ENCODE results near the gene CAMK2D. TPM values are rescaled to one million over a fixed set of nuclear protein-coding genes. Genes with fewer than 3 reads are reported as not detected.

Gene CAMK2D
- polyA plus RNA-seq, 2 of the 4 experiments (the other 2 are of a cell fraction), result 19.1 to 59.9 TPM

GRCh38 chr4:113587640-113588275 is 173.8 kb downstream of the CAMK2D start:
- Histone ChIP-seq H3K9me3 (no peaks in the 10 kb centered on the region), H3K4me3 (no peak overlapping the region), H3K27ac (no peak overlapping the region), H3K4me2 (no peak overlapping the region), H3K4me1 (peaks cover 17% of the 10 kb centered on the region)
- DNase-seq (ENCODE audit: low read depth in 1 of 2, low spot score in 1 of 2) (no peak), ATAC-seq (no peak), FAIRE-seq (no peak)
- TF ChIP-seq USF2 (IDR thresholded peaks at IDR 0.05), result no peak
- TF ChIP-seq FOSL2 (IDR thresholded peaks at IDR 0.05), result no peak
- TF ChIP-seq FOSL2 (CRISPR knock-in tag; IDR thresholded peaks at IDR 0.05), result no peak
- no peak for TF ChIP-seq POLR2AphosphoS2 (conservative IDR thresholded peaks at IDR 0.05; ENCODE audit: low read length)
- TF ChIP-seq HDAC2 (IDR thresholded peaks at IDR 0.05), result no peak
- TF ChIP-seq FOXS1 (CRISPR knock-in tag; IDR thresholded peaks at IDR 0.05), result no peak
- no peak for TF ChIP-seq ESRRA (IDR thresholded peaks at IDR 0.05; ENCODE audit: borderline replicate concordance, low read length)
- no peak for TF ChIP-seq ELK1 (IDR thresholded peaks at IDR 0.05; ENCODE audit: low read depth, low read length)
- no peak for TF ChIP-seq BHLHE40 (IDR thresholded peaks at IDR 0.05; ENCODE audit: low read depth, low read length)
- no peak for TF ChIP-seq CBX2 (IDR thresholded peaks at IDR 0.05; ENCODE audit: borderline replicate concordance, low read depth)
- no peak for TF ChIP-seq EHF (CRISPR knock-in tag; IDR thresholded peaks at IDR 0.05)
- TF ChIP-seq NPAS2 (CRISPR knock-in tag; IDR thresholded peaks at IDR 0.05; ENCODE audit: borderline replicate concordance), result no peak
- no peak for TF ChIP-seq CHD2 (IDR thresholded peaks at IDR 0.05; ENCODE audit: low read length, partially characterized antibody)
- no peak for TF ChIP-seq FOSB (CRISPR knock-in tag; IDR thresholded peaks at IDR 0.05)
- TF ChIP-seq EP300 (IDR thresholded peaks at IDR 0.05), result no peak
- WGBS (ENCODE audit: missing lambda C conversion rate), result 70% methylated on average over 4 of the region's 4 CpGs
- POLR2A ChIA-PET, result no interaction called here
- CTCF ChIA-PET, result no interaction called here

- Histone ChIP-seq H3K27ac (no peak overlapping the region), H3K4me2 (no peak overlapping the region), H3K9me3 (no peaks in the 10 kb centered on the region), H3K4me3 (no peak overlapping the region), H3K4me1 (peaks cover 17% of the 10 kb centered on the region)
- no peak for FAIRE-seq
- CTCF ChIA-PET, result no interaction called here
- DNase-seq (ENCODE audit: low read depth in 1 of 2, low spot score in 1 of 2), result no peak
- WGBS (ENCODE audit: missing lambda C conversion rate), result 94% methylated on average over 2 of the region's 2 CpGs
- TF ChIP-seq ZNF302 (CRISPR knock-in tag; IDR thresholded peaks at IDR 0.05) (no peak), CBX8 (IDR thresholded peaks at IDR 0.05) (no peak), MAX (IDR thresholded peaks at IDR 0.05) (no peak), PHF8 (IDR thresholded peaks at IDR 0.05; ENCODE audit: borderline replicate concordance, low read depth) (no peak), CBX2 (IDR thresholded peaks at IDR 0.05; ENCODE audit: borderline replicate concordance, low read depth) (no peak), HOXB13 (CRISPR knock-in tag; IDR thresholded peaks at IDR 0.05; ENCODE audit: low read depth) (no peak), MAZ (IDR thresholded peaks at IDR 0.05; ENCODE audit: borderline replicate concordance, low read depth, low read length) (no peak), CHD4 (IDR thresholded peaks at IDR 0.05; ENCODE audit: borderline replicate concordance) (no peak), BCL3 (IDR thresholded peaks at IDR 0.05) (no peak), POLR2AphosphoS2 (conservative IDR thresholded peaks at IDR 0.05; ENCODE audit: low read length) (no peak), JUN (IDR thresholded peaks at IDR 0.05) (no peak), FOSL2 (IDR thresholded peaks at IDR 0.05) (no peak), FOSL2 (CRISPR knock-in tag; IDR thresholded peaks at IDR 0.05) (no peak), HMGXB4 (CRISPR knock-in tag; IDR thresholded peaks at IDR 0.05; ENCODE audit: borderline replicate concordance) (no peak), FOXS1 (CRISPR knock-in tag; IDR thresholded peaks at IDR 0.05) (no peak)
- ATAC-seq, result no peak
- POLR2A ChIA-PET, result no interaction called here
Measured at GRCh38 chr4:113587156-113587555, 174.4 kb downstream of the CAMK2D start.

Measured in A549 (cell line).